HepG2 (cell line): ENCODE results near the gene CPNE8. TPM values are rescaled to one million over a fixed set of nuclear protein-coding genes. Genes with fewer than 3 reads are reported as not detected.

Experiments
- ATAC-seq: fragments of 200-7000 bp; cut with Tn5 transposase; 3 replicates; pipeline ENCODE4 v1.9.1; 2020; ENCODE audit warnings: mild to moderate bottlenecking, moderate library complexity
- BruUV-seq: library from RNA; stranded (reverse); fragments of 400-500 nt; replicated peaks from 2 replicates; lab custom pipeline; 2021; lab: Mats Ljungman, UMichigan
- CTCF ChIA-PET: fragments of 300-600 bp; formaldehyde crosslinking; extraction: SDS; loops from one replicate; lab custom pipeline; 2021; ENCODE audit warnings: low total read pairs, inconsistent platforms, low intra/inter-chr PET ratio; lab: Yijun Ruan, JAX
- POLR2A ChIA-PET: fragments of 350-600 bp; sonication (Branson Sonifier 250); formaldehyde crosslinking; loops from one replicate; lab custom pipeline; 2020; ENCODE audit warnings: antibody characterized with exemption, inconsistent platforms; lab: Yijun Ruan, JAX
- DNase-seq: peaks from one replicate; pipeline ENCODE4 v3.0.0-alpha.2; 2015; ENCODE audit warnings: low spot score
- FAIRE-seq: peaks from 3 replicates; lab custom pipeline; 2011; peaks lifted over from hg19 to GRCh38; lab: Jason Lieb, UNC
- H2AFZ ChIP-seq: one replicate; pipeline ENCODE4 v1.6.1; 2011; ENCODE audit warnings: low read length, inconsistent platforms
- H3K27ac ChIP-seq: fragments of 300-600 bp; 3 replicates; pipeline ENCODE4 v1.8.0; 2011; ENCODE audit warnings: mixed run types, mild to moderate bottlenecking, mixed read lengths, low read length, inconsistent platforms; ENCODE audit not compliant: insufficient read depth; ENCODE audit errors: extremely low read length
- H3K27me3 ChIP-seq, 2 experiments: fragments of 200-600 bp in 1 of 2; 2 replicates in 1 of 2; 3 replicates in 1 of 2; pipeline versions ENCODE4 v1.6.0 to v1.8.0; 2011; ENCODE audit warnings: low read length in 2 of 2, mild to moderate bottlenecking in 2 of 2, moderate library complexity in 2 of 2, inconsistent platforms in 1 of 2; ENCODE audit not compliant: insufficient read depth in 2 of 2, control insufficient read depth in 1 of 2
- H3K36me3 ChIP-seq, 2 experiments: fragments of 200-600 bp in 1 of 2; replicated peaks in 1 of 2; 2 replicates in 1 of 2; 3 replicates in 1 of 2; pipeline versions ENCODE4 v1.5.1 to v1.8.0; 2011; ENCODE audit warnings: low read length in 2 of 2, inconsistent platforms in 1 of 2; ENCODE audit not compliant: insufficient read depth in 2 of 2, control insufficient read depth in 1 of 2
- H3K4me1 ChIP-seq: 2 replicates; pipeline ENCODE4 v1.5.1; 2012; ENCODE audit warnings: low read length, inconsistent platforms; ENCODE audit not compliant: insufficient read depth
- H3K4me2 ChIP-seq: 2 replicates; pipeline ENCODE4 v1.6.0; 2011; ENCODE audit warnings: low read depth, low read length, inconsistent platforms
- H3K4me3 ChIP-seq, 3 experiments: fragments of 200-600 bp in 1 of 3; sonication (generic), shearing (Covaris generic) in 1 of 3; replicated peaks in 1 of 3; 2 replicates each; pipeline ENCODE4 v1.5.1; 2011 to 2016; ENCODE audit warnings: low read length in 3 of 3, inconsistent platforms in 2 of 3, low read depth in 2 of 3, mild to moderate bottlenecking in 2 of 3, control low read depth in 1 of 3, mixed read lengths in 1 of 3; ENCODE audit not compliant: insufficient read depth in 1 of 3
- H3K79me2 ChIP-seq: one replicate; pipeline ENCODE4 v1.6.1; 2011; ENCODE audit warnings: low read length, inconsistent platforms; ENCODE audit not compliant: insufficient read depth
- H3K9ac ChIP-seq: 2 replicates; pipeline ENCODE4 v1.6.0; 2011; ENCODE audit warnings: mild to moderate bottlenecking, low read depth, low read length, inconsistent platforms; ENCODE audit not compliant: insufficient read depth
- H3K9me3 ChIP-seq: 2 replicates; pipeline ENCODE4 v1.5.1; 2012; ENCODE audit warnings: mild to moderate bottlenecking, low read length
- H4K20me1 ChIP-seq: 2 replicates; pipeline ENCODE4 v1.6.0; 2011; ENCODE audit warnings: inconsistent platforms, mild to moderate bottlenecking, low read length, moderate library complexity; ENCODE audit not compliant: insufficient read depth
- E2F2 ChIP-seq: sonication (generic); formaldehyde crosslinking; IDR thresholded peaks from 2 replicates; pipeline ENCODE4 v1.4.0; 2020; ENCODE audit warnings: missing genetic modification reagents, borderline replicate concordance
- HMG20A ChIP-seq: IDR thresholded peaks from 2 replicates; pipeline ENCODE4 v1.6.1; 2016; ENCODE audit warnings: borderline replicate concordance
- IKZF1 ChIP-seq: fragments of 450-650 bp; IDR thresholded peaks from 2 replicates; pipeline ENCODE4 v1.7.1; 2016
- MAFF ChIP-seq: IDR thresholded peaks from 2 replicates; pipeline ENCODE4 v1.6.1; 2011; ENCODE audit warnings: low read depth, low read length, improper control_type of control experiment
- MAFK ChIP-seq, 2 experiments: IDR thresholded peaks in 1 of 2; conservative IDR thresholded peaks in 1 of 2; 2 replicates each; pipeline ENCODE4 v1.6.1; 2011; ENCODE audit warnings: improper control_type of control experiment in 2 of 2, low read length in 2 of 2
- PAF1 ChIP-seq: IDR thresholded peaks from 2 replicates; pipeline ENCODE4 v1.6.1; 2016; ENCODE audit warnings: missing genetic modification reagents, missing compliant biosample characterization
- POLR2A ChIP-seq, 2 experiments: IDR thresholded peaks; 2 replicates each; pipeline ENCODE4 v1.6.1; 2011; ENCODE audit warnings: low read depth in 2 of 2, low read length in 2 of 2, mild to moderate bottlenecking in 1 of 2, moderate library complexity in 1 of 2; ENCODE audit not compliant: insufficient read depth in 1 of 2
- REXO4 ChIP-seq: sonication (generic); formaldehyde crosslinking; IDR thresholded peaks from 2 replicates; pipeline ENCODE4 v1.8.0; 2022; ENCODE audit warnings: missing genetic modification reagents, mild to moderate bottlenecking, borderline replicate concordance
- ZFP37 ChIP-seq: sonication (generic); formaldehyde crosslinking; IDR thresholded peaks from 2 replicates; pipeline ENCODE4 v1.4.0; 2020; ENCODE audit warnings: missing genetic modification reagents, borderline replicate concordance
- ZHX2 ChIP-seq, 2 experiments: sonication (generic) in 1 of 2; formaldehyde crosslinking in 1 of 2; IDR thresholded peaks; 2 replicates each; pipeline versions ENCODE4 v1.6.1 to v1.9.0; 2014 to 2022; ENCODE audit warnings: antibody characterized with exemption in 1 of 2, borderline replicate concordance in 1 of 2, inconsistent platforms in 1 of 2, low read depth in 1 of 2, missing genetic modification reagents in 1 of 2
- ZNF557 ChIP-seq: sonication (generic); formaldehyde crosslinking; IDR thresholded peaks from 2 replicates; pipeline ENCODE4 v1.4.0; 2020; ENCODE audit warnings: missing genetic modification reagents
- ZNF572 ChIP-seq: sonication (generic); formaldehyde crosslinking; IDR thresholded peaks from 2 replicates; pipeline ENCODE4 v1.5.1; 2020; ENCODE audit warnings: mild to moderate bottlenecking, missing genetic modification reagents
- WGBS: methylation state at CpG from one replicate; pipeline ENCODE4 v1.1.6; 2017; ENCODE audit warnings: low lambda C conversion rate; 5-methylcytosine and 5-hydroxymethylcytosine counted together
- in situ Hi-C: cut with HindIII; loops from 2 replicates; pipeline ENCODE4 v1.10.0; 2017; ENCODE audit warnings: low pct_unique_long_range_greater_than_20kb; ENCODE audit not compliant: extremely low pct_ligation_motif_present
- intact Hi-C: fragments of 100-400 bp; cut with micrococcal nuclease; formaldehyde crosslinking; loops from one replicate; pipeline ENCODE4 v1.10.0; 2022; ENCODE audit not compliant: unreplicated experiment
- polyA plus RNA-seq, 8 experiments: library from polyadenylated mRNA; depleted of rRNA in 3 of 8; stranded (reverse) in 7 of 8; unstranded in 1 of 8; fragments of >200 nt; fragmentation: Illumina TruSeq in 4 of 8; extraction: Trizol in 4 of 8; gene quantifications; 2 replicates each; pipeline versions ENCODE4 v1.2.1 to v1.2.3, GENCODE V29; 2011 to 2016; ENCODE audit warnings: low read depth in 4 of 8, missing spikeins in 1 of 8, mixed read lengths in 1 of 8; ENCODE audit not compliant: insufficient read depth in 1 of 8
- total RNA-seq, 5 experiments: library from RNA; depleted of rRNA; stranded (reverse); fragments of >200 nt; fragmentation: Illumina TruSeq; extraction: Trizol; gene quantifications; 2 replicates each; pipeline ENCODE4 v1.2.3, GENCODE V29; 2016; ENCODE audit warnings: low read depth in 1 of 5

Gene CPNE8
- total and polyA plus RNA-seq, 2 of the 13 experiments (the other 11 are each of a cell fraction or from before 2014, with no cell fraction given) = 2.4 to 2.7 TPM

DNA sequence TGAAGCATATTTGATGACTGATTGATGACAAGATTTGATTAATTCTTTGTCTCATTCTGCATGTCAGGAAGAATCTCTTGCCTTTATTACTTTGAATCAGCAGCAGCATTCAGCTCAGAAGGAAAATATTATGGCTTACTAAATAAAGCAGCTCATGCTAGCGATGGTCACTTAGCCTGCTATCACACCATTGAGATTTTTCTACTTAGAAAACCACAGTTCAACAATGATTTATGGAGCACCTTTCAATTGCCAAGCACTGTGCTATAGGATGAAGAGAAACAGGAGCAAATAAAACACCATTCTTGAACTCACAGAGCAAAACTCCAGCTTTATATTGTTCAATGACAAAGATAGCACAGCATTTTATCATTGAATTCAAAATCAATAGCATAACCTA, 197.7 kb downstream of the CPNE8 start:
- no peak for ATAC-seq
- TF ChIP-seq E2F2 (CRISPR knock-in tag) = no peak
- no peak for TF ChIP-seq ZNF572 (CRISPR knock-in tag)
- no peak for DNase-seq
- in situ Hi-C loops (no loop called here), intact Hi-C loops (no loop called here)
- no peak overlapping the region for H2AFZ ChIP-seq
- no peak overlapping the region for H3K9ac ChIP-seq
- no peaks in the 10 kb centered on the region for H3K9me3 ChIP-seq
- FAIRE-seq = no peak
- no peak overlapping the region for H3K4me2 ChIP-seq
- BruUV-seq = no TSS peak
- 13% methylated on average over 1 of the region's 1 CpG for WGBS
- H3K27ac ChIP-seq = no peak overlapping the region
- H4K20me1 ChIP-seq = no peaks in the 10 kb centered on the region
- no peak overlapping the region for H3K4me3 ChIP-seq
- no peaks in the 10 kb centered on the region for H3K79me2 ChIP-seq
- no peaks in the 10 kb centered on the region for H3K4me1 ChIP-seq
- ChIA-PET POLR2A (no interaction called here), CTCF (no interaction called here)
- H3K36me3 ChIP-seq = no peaks in the 10 kb centered on the region
- no peaks in the 10 kb centered on the region for H3K27me3 ChIP-seq

DNA sequence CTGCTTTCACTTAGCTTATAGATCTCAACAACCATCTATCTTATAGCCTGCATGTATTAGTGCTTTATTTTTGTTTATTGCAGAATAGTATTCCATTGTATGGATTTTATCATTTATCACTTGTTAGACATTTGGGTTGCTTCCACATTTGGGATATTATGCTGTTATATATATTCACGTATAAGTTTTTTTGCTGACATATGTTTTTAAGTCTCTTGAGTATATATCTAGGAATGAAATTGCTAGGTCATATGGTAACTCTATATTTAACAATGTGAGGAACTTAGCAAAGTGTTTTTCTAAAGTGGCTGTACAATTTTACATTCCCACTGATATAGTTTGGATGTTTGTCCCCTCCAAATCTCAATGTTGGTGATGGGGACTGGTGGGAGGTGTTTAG, 208.1 kb downstream of the CPNE8 start:
- no peak for DNase-seq
- POLR2A ChIA-PET = no interaction called here
- H3K4me2 ChIP-seq = no peak overlapping the region
- TF ChIP-seq POLR2A (IDR thresholded peaks at IDR 0.05; ENCODE audit: insufficient read depth in 1 of 2, low read depth in 2 of 2, low read length in 2 of 2) (no peak), MAFK (conservative IDR thresholded peaks at IDR 0.05 in 1 of 2, IDR thresholded peaks at IDR 0.05 in 1 of 2; ENCODE audit: low read length in 2 of 2) (peak; percentile 66 to 89), HMG20A (CRISPR knock-in tag) (no peak), IKZF1 (no peak), REXO4 (CRISPR knock-in tag) (no peak), ZFP37 (no peak), ZNF557 (CRISPR knock-in tag) (no peak), MAFF (peak; percentile 81), PAF1 (CRISPR knock-in tag) (no peak), ZHX2 (IDR thresholded peaks at IDR 0.05; ENCODE audit: low read depth) (no peak), ZHX2 (CRISPR knock-in tag; IDR thresholded peaks at IDR 0.05; ENCODE audit: borderline replicate concordance) (no peak)

More for the DNA sequence above, 208.1 kb downstream of the CPNE8 start:
- intact Hi-C loops (no loop called here), in situ Hi-C loops (no loop called here)
- ATAC-seq (no peak), FAIRE-seq (no peak)
- CTCF ChIA-PET = no interaction called here
- H3K79me2 ChIP-seq = no peaks in the 10 kb centered on the region
- H3K9ac ChIP-seq = no peak overlapping the region
- no peaks in the 10 kb centered on the region for H3K27me3 ChIP-seq
- no TSS peak for BruUV-seq
- H4K20me1 ChIP-seq = no peaks in the 10 kb centered on the region
- H2AFZ ChIP-seq = no peak overlapping the region
- H3K9me3 ChIP-seq = peaks cover 6% of the 10 kb centered on the region
- no peak overlapping the region for H3K27ac ChIP-seq
- no peak overlapping the region for H3K4me3 ChIP-seq
- 50% methylated on average over 1 of the region's 1 CpG for WGBS
- no peaks in the 10 kb centered on the region for H3K36me3 ChIP-seq
- peaks cover 9% of the 10 kb centered on the region; the same call in 1 of the 2 replicates for H3K4me1 ChIP-seq
